ENCODE results near the gene TP53RK.

The TP53RK gene

GRCh38 chr20:46638134-46638897, 50.9 kb downstream of the TP53RK start:
- no peak for DNase-seq (ENCODE audit: low read depth)

DNA sequence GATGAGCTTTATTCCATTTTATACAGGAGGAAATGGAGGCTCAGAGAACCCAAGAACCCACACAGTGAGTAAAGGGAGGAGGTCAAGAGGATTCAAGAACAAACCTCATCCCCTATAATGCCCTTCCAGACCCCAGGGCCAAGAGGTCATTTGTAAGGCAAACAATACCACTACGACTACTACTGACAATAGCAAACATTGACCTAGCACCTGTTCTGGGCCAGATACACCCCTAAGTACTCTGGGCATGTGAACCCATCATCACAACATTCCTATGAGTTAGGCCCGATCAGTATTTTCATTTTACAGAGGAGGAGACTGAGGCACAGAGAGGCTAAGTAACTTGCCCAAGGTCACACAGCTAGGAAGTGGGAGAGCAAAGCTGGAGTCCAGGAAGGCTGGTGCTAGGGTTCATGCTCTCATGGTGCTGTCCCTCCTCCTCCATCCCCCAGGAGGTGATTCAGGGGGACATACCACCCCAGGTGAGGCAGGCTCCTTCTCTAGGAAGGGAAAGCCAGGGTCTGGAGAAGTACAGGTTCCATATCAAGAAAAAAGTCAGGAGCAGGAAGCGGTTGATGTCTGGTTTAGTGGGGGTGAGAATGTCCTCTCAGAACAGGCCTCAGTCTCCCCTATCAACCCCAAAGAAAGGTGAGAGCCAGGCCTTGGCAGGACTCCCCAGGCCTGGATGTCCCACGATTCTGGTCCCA, 51.7 kb downstream of the TP53RK start:
- no peak for DNase-seq (ENCODE audit: low read depth)

GRCh38 chr20:46637020-46637419, 52.2 kb downstream of the TP53RK start:
- DNase-seq (ENCODE audit: low read depth): no peak

GRCh38 chr20:46636514-46636913, 52.7 kb downstream of the TP53RK start:
- DNase-seq (ENCODE audit: low read depth): no peak

DNA sequence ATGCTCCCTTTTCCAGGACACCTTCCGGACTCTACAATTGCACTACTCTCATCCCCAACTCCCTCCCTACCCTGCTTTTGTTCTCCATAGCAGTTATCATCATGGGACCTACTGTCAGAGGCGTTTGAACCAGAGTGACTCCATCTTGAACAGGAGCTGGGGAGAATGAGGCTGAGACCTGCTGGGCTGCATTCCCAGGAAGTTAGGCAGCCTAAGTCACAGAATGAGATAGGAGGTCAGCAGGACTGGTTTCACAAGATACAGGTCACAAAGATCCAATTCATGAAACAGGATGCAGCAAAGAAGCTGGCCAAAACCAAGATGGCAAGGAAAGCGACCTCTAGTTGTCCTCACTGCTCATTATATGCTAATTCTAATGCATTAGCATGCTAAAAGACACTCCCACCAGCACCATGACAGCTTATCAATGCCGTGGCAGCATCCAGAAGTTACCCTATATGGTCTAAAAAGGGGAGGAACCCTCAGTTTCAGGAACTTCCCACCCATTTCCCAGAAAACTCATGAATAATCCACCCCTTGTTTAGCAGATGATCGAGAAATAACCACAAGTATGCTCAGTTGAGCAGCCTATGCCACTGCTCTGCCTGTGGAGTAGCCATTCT, 53.6 kb downstream of the TP53RK start:
- DNase-seq (ENCODE audit: low read depth): no peak

DNA sequence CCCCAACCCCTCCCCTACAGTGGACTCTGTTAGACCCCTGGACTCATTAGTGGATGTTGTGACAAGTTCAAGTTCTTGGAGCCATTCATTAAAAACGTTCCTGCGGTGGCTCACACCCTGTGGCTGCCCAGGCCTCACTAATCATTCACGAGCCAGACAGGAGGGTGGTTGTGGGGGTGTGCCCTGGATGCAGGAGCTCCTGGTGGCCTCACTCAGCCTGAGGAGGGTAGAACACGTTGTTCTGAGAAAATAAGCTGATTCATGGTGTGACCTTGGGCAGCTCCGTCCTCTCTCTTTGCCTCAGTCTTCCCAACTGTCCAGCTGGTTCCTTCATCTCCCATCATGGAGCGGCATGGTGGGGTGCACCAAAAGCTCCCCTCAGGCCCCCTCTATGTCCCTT, 54.7 kb downstream of the TP53RK start:
- no peak for DNase-seq (ENCODE audit: low read depth)

Data from stimulated activated CD4-positive, alpha-beta T cell treated with anti-CD3 and anti-CD28 coated beads, Interleukin-2, amount 100 ng/mL, for 4 hours (primary cell).